Measurements from ENCODE around the gene DGKE.

DNA sequence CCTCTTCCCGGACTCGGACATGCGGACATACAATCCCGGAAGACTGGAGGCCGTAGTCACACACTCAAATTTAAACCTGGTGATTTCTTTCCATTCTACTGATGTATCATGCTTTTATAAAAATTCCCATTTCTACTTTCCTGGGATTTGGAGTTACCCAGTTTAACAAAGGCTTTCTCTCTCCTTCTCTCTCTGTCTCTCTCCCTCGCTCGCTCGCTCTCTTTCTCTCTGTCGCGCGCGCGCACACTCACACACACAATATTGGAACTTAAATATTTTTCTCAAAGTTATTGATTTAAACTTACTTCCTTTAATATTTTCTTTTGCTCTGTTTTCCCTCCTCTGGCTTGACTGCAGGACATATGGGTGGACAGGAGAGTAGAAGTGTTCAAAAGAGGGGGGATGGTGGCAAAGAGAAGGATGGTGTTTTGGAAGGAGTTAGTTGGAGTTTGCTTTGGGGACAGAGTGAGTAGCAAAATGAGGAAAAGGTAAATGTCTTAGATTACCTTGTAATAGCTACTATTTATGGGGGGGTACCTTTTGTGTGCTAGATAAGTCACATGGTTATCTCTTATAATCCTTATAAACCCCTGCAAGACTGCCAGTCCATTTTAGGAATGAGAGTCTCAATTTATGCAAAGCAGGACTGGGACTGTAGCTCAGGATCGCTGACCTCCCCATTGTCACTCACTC lies 80.8 kb downstream of the DGKE start:
- no peak for TF ChIP-seq POLR2A (IDR thresholded peaks at IDR 0.05; ENCODE audit: low read depth, low read length)
- no peak for TF ChIP-seq SPI1 (IDR thresholded peaks at IDR 0.05; ENCODE audit: low read depth, low read length)
- no peak for TF ChIP-seq POLR2AphosphoS5 (IDR thresholded peaks at IDR 0.05; ENCODE audit: low read depth, low read length)
